Astrocyte of the cerebellum (primary cell): Measurements from ENCODE around the gene RASSF6.
A peak's percentile ranks its signal among the peaks of the same experiment; 100 is the strongest.
"Not testable (repeated sequence)": the region's sequence is repeated elsewhere in the genome, so short reads cannot be mapped to it uniquely, and the experiment has no call there.

Source experiments
- DNase-seq: peaks from one replicate; pipeline ENCODE4 v3.0.0-alpha.2; 2011; ENCODE audit warnings: low read depth
- H3K4me3 ChIP-seq: 2 replicates; pipeline ENCODE4 v1.5.1; 2011; ENCODE audit warnings: mild to moderate bottlenecking, low read depth, low read length, moderate library complexity
- CTCF ChIP-seq: IDR thresholded peaks from 2 replicates; pipeline ENCODE4 v1.5.1; 2012; ENCODE audit warnings: low read length, low read depth, moderate library complexity, mild to moderate bottlenecking; ENCODE audit errors: missing control alignments
- in situ Hi-C: cut with HindIII; loops from 2 replicates; pipeline ENCODE4 v1.10.0; 2017; ENCODE audit warnings: low sequenced_read_pairs

The RASSF6 gene, protein sequence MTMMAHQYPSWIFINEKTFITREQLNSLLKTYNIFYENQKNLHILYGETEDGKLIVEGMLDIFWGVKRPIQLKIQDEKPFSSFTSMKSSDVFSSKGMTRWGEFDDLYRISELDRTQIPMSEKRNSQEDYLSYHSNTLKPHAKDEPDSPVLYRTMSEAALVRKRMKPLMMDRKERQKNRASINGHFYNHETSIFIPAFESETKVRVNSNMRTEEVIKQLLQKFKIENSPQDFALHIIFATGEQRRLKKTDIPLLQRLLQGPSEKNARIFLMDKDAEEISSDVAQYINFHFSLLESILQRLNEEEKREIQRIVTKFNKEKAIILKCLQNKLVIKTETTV

DNA sequence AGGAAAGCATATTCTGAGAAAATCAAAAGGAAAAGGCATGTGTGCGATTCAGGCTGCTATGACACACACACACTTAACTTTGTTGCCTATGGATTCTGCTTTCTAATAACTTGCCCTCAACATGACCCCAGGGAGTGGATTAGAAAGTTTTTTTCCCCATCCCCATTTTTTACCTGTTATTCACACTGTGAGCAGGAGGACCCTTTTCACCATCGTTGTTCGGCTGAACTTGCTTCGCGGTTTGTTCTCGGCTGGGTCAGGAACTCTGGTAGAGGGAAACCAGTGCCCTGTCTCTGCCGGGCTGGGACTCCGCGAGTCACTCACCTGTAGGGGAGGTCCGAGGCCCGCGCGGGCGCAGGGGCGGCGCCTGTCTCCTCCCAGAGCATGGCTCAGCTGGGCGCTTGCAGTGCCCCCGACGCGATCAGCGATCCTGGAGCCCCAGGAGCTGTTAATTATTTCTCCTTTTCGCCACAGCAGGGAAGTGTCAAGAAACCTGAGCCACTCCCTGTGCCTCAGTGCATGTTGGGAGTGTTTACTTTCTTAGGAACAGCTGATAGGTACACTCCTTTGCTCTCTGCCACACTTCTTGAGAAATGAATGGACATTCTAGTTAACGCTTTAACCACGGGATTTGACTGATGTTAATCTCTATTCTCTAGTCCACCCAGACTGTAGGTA, at the start of gene RASSF6:
TSS of gene RASSF6 (minus strand) at position 322 of the 678 bp plus-strand sequence. CDS start 8,641 bp downstream, outside the sequence.
- in situ Hi-C loops, result no loop called here
- TF ChIP-seq CTCF, result no peak
- H3K4me3 ChIP-seq, result peak within 1 kb of the TSS; percentile 28
- no peak for DNase-seq

DNA sequence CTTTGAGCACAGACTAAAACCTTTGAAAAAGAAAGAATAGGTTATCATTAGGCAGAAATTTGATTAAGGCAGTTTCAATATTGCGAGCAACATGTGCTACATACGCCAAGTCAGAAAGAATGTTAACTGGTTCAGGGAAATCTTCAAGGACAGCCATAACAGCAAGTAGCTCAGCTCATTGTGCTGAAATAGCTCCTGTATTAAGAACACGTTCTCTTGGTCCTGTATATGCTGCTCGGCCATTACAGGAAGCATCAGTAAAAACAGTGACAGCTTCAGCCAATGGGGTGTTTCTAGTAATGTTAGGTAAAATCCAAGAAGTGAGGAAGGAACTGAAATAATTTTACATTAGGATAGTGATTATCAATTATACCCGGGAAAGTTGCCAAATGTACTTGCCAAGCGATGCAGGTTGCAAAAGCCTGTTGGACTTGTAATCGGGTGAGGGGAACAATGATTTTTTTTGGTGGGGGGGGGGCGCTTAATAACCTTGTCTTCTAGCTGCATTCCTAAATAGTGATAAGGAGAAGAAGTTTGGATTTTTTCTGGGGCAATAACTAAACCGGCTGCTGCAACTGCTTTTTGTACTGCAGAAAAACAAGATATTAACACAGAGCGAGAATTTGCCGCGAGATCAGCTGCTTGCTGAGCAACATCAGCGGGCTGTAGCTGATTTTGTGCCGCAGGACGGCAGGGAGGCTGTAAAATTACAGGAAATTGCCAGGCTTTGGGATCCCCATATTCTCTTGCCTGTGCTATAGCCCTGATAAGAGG, 49.4 kb upstream of the RASSF6 start:
- no peak overlapping the region for H3K4me3 ChIP-seq
- no peak for TF ChIP-seq CTCF
- no peak for DNase-seq
- in situ Hi-C loops, result loop anchor here (25.0 kb wide), 1 partner anchor 468 kb away; no protein-coding TSS in a partner anchor

- no peak for TF ChIP-seq CTCF
- no peak overlapping the region for H3K4me3 ChIP-seq
- DNase-seq, result no peak
- in situ Hi-C loops, result loop anchor here (25.0 kb wide), 1 partner anchor 469 kb away; no protein-coding TSS in a partner anchor
These were observed 48.6 kb upstream of the RASSF6 start for GRCh38 chr4:73668782-73669201.

DNA sequence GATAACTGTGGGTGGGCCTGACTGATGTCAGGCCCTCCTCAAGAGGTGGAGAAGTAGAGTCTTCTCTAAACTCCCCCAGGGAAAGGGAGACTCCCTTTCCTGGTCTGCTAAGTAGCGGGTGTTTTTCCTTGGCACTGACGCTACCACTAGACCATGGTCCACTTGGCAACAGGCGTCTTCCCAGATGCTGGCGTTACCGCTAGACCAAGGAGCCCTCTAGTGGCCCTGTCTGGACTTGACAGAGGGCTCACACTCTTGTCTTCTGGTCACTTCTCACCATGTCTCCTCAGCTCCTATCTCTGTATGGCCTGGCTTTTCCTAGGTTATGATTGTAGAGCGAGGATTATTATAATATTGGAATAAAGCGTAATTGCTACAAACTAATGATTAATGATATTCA, 45.7 kb upstream of the RASSF6 start:
- not testable (repeated sequence) for DNase-seq
- in situ Hi-C loops, result loop anchor here (25.0 kb wide), 1 partner anchor 471 kb away; no protein-coding TSS in a partner anchor

DNA sequence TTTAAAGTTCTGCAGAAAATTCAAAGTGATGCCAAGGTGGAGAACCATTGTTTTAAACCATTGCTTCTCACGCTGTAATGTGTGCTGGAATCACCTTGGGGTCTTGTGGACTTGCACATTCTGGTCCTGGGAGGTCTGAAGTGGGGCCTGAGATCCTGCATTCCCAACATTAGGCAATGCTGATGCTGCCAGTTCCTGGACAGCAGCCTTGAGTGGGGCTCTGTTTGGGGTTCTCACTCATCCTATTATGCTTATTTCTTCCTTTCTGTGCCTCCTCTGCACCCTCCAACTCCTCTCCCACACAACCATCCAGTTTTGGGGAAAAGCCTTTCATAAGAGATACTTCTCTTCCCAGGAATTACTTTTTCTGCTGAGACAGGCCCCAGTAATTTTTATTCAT, 44.2 kb upstream of the RASSF6 start:
- TF ChIP-seq CTCF, result no peak
- no peak overlapping the region for H3K4me3 ChIP-seq
- no peak for DNase-seq
- in situ Hi-C loops, result loop anchor here (25.0 kb wide), 1 partner anchor 473 kb away; no protein-coding TSS in a partner anchor

More for the DNA sequence above, 45.7 kb upstream of the RASSF6 start:
- not testable (repeated sequence) for H3K4me3 ChIP-seq

DNA sequence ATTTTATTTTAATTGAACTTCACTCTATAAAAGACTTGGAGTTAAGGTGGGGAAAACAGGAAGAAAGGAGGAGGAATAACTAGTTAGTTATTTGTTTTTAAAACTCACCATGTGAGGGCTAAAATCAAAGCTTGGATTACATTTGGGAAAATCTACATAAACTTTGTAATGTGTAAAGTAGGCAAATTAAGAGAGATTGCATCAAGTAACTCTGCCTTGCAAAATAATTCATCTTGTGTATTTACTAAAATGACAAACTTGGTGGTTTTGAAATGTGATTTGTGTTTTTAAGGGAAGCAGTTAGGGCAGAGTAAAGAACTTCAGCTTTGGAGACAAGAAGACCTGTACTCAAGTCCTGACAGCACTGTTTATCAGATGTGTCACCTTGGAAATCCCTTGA, 43.3 kb upstream of the RASSF6 start:
- DNase-seq, result no peak
- no peak for TF ChIP-seq CTCF
- in situ Hi-C loops, result loop anchor here (25.0 kb wide), 1 partner anchor 474 kb away; no protein-coding TSS in a partner anchor
- H3K4me3 ChIP-seq, result no peak overlapping the region
